Endothelial cell of umbilical vein (primary cell): ENCODE results near the gene CEACAM16. TPM values are rescaled to one million over a fixed set of nuclear protein-coding genes. Genes with fewer than 3 reads are reported as not detected.
A peak's percentile ranks its signal among the peaks of the same experiment; 100 is the strongest.

Experiments used
- BruUV-seq: library from RNA; stranded (reverse); fragments of 400-500 nt; replicated peaks from 2 replicates; lab custom pipeline; 2021; lab: Mats Ljungman, UMichigan
- CTCF ChIA-PET: fragments of 300-600, 350-600 bp; sonication (Branson Sonifier 250); formaldehyde crosslinking; loops from one replicate; lab custom pipeline; 2021; ENCODE audit warnings: antibody characterized with exemption, inconsistent platforms; lab: Charles Lee
- POLR2A ChIA-PET: fragments of 300-600, 350-600 bp; sonication (Branson Sonifier 250); formaldehyde crosslinking; loops from one replicate; lab custom pipeline; 2021; ENCODE audit warnings: antibody characterized with exemption, inconsistent platforms; lab: Charles Lee
- DNase-seq: peaks from one replicate; pipeline ENCODE4 v3.0.0-alpha.2; 2011; ENCODE audit warnings: low read depth, low spot score
- FAIRE-seq: peaks from 2 replicates; lab custom pipeline; 2011; peaks lifted over from hg19 to GRCh38; lab: Jason Lieb, UNC
- H2AFZ ChIP-seq: 2 replicates; pipeline ENCODE4 v1.6.0; 2012; ENCODE audit warnings: low read depth, low read length, control low read depth, inconsistent platforms
- H3K27ac ChIP-seq: 2 replicates; pipeline ENCODE4 v1.5.1; 2011; ENCODE audit warnings: low read depth, mild to moderate bottlenecking, control low read depth, low read length, moderate library complexity; ENCODE audit not compliant: insufficient read depth
- H3K27me3 ChIP-seq, 2 experiments: 2 replicates each; pipeline versions ENCODE4 v1.6.0 to v1.6.1; 2011; ENCODE audit warnings: low read length in 2 of 2, mixed read lengths in 1 of 2; ENCODE audit not compliant: control insufficient read depth in 2 of 2, insufficient read depth in 2 of 2
- H3K36me3 ChIP-seq, 2 experiments: 2 replicates in 1 of 2; 3 replicates in 1 of 2; pipeline ENCODE4 v1.5.1; 2011; ENCODE audit warnings: low read length in 2 of 2, mild to moderate bottlenecking in 1 of 2, moderate library complexity in 1 of 2; ENCODE audit not compliant: control insufficient read depth in 2 of 2, insufficient read depth in 2 of 2; ENCODE audit errors: extremely low read depth in 1 of 2
- H3K4me1 ChIP-seq: 3 replicates; pipeline ENCODE4 v1.5.1; 2011; ENCODE audit warnings: mild to moderate bottlenecking, low read length; ENCODE audit not compliant: control insufficient read depth, insufficient read depth; ENCODE audit errors: extremely low read depth
- H3K4me2 ChIP-seq: 2 replicates; pipeline ENCODE4 v1.6.1; 2011; ENCODE audit warnings: low read length, control low read depth, mixed read lengths; ENCODE audit not compliant: insufficient read depth
- H3K4me3 ChIP-seq, 3 experiments: fragments of 200-600 bp in 1 of 3; sonication (generic), shearing (Covaris generic) in 1 of 3; replicated peaks in 1 of 3; 2 replicates each; pipeline ENCODE4 v1.5.1; 2011 to 2016; ENCODE audit warnings: control low read depth in 3 of 3, low read length in 3 of 3, mild to moderate bottlenecking in 2 of 3, inconsistent platforms in 1 of 3, low read depth in 1 of 3, moderate library complexity in 1 of 3; ENCODE audit not compliant: insufficient read depth in 1 of 3
- H3K79me2 ChIP-seq: 2 replicates; pipeline ENCODE4 v1.6.0; 2012; ENCODE audit warnings: low read length, inconsistent platforms; ENCODE audit not compliant: control insufficient read depth, insufficient read depth
- H3K9ac ChIP-seq: replicated peaks from 2 replicates; pipeline ENCODE3; 2011; ENCODE audit warnings: low read length, control low read depth; ENCODE audit not compliant: insufficient read depth; ENCODE audit errors: extremely low read depth
- H3K9me1 ChIP-seq: replicated peaks from 3 replicates; pipeline ENCODE4 v1.6.0; 2011; ENCODE audit warnings: mild to moderate bottlenecking, low read length; ENCODE audit not compliant: control insufficient read depth, insufficient read depth; ENCODE audit errors: extremely low read depth
- H3K9me3 ChIP-seq: replicated peaks from 2 replicates; pipeline ENCODE4 v1.5.1; 2012; ENCODE audit warnings: low read length, inconsistent platforms; ENCODE audit not compliant: control insufficient read depth, insufficient read depth
- H4K20me1 ChIP-seq: replicated peaks from 2 replicates; pipeline ENCODE3; 2011; ENCODE audit warnings: mild to moderate bottlenecking, low read length; ENCODE audit not compliant: control insufficient read depth, insufficient read depth; ENCODE audit errors: extremely low read depth
- CTCF ChIP-seq, 2 donors: IDR thresholded peaks; 1 replicate in 1 of 2; 2 replicates in 1 of 2; pipeline ENCODE4 v1.5.1; 2011; ENCODE audit warnings: low read length in 2 of 2, mild to moderate bottlenecking in 2 of 2, moderate library complexity in 2 of 2, control low read depth in 1 of 2, inconsistent platforms in 1 of 2, low read depth in 1 of 2; ENCODE audit not compliant: insufficient read depth in 1 of 2; ENCODE audit errors: extremely low read depth in 1 of 2
- FOS ChIP-seq: IDR thresholded peaks from 2 replicates; pipeline ENCODE4 v1.6.1; 2011; ENCODE audit warnings: mild to moderate bottlenecking, low read length, moderate library complexity, borderline replicate concordance; ENCODE audit not compliant: insufficient read depth
- GATA2 ChIP-seq: IDR thresholded peaks from 2 replicates; pipeline ENCODE4 v1.7.0; 2011; ENCODE audit warnings: low read depth, mild to moderate bottlenecking, moderate library complexity, mixed read lengths, low read length; ENCODE audit not compliant: insufficient read length, insufficient read depth
- JUN ChIP-seq: IDR thresholded peaks from 2 replicates; pipeline ENCODE4 v1.6.1; 2011; ENCODE audit warnings: borderline replicate concordance, low read depth; ENCODE audit not compliant: insufficient read length, insufficient read depth
- MAX ChIP-seq: IDR thresholded peaks from 2 replicates; pipeline ENCODE4 v1.6.1; 2011; ENCODE audit not compliant: insufficient read depth, insufficient read length
- MYC ChIP-seq: IDR thresholded peaks from one replicate; pipeline ENCODE4 v1.6.1; 2011; ENCODE audit warnings: mild to moderate bottlenecking, low read depth, low read length
- POLR2AphosphoS5 ChIP-seq: IDR thresholded peaks from 2 replicates; pipeline ENCODE4 v1.6.1; 2012; ENCODE audit warnings: low read depth, mild to moderate bottlenecking, control low read depth, low read length, moderate library complexity; ENCODE audit not compliant: insufficient read depth
- dilution Hi-C: fragments of 300-500 bp; cut with MboI; formaldehyde crosslinking; loops from one replicate; pipeline ENCODE4 v1.15.0; 2019; ENCODE audit warnings: low sequenced_read_pairs; ENCODE audit not compliant: extremely low pct_ligation_motif_present
- intact Hi-C: fragments of 100-400 bp; cut with micrococcal nuclease; formaldehyde crosslinking; loops from one replicate; pipeline ENCODE4 v1.10.0; 2022
- polyA plus RNA-seq, 4 experiments: library from polyadenylated mRNA; depleted of rRNA in 3 of 4; stranded (reverse) in 3 of 4; unstranded in 1 of 4; fragments of >200 nt; gene quantifications; 2 replicates each; pipeline versions ENCODE4 v1.2.1 to v1.2.3, GENCODE V29; 2011 to 2012; ENCODE audit warnings: missing spikeins in 1 of 4
- total RNA-seq: library from RNA; stranded (reverse); gene quantifications from 2 replicates; pipeline ENCODE4 v1.2.3, GENCODE V29; 2021

The CEACAM16 gene
- total and polyA plus RNA-seq, 2 donors (not counting 3 experiments of a cell fraction or from before 2014, with no cell fraction given), result not detected

GRCh38 chr19:44684892-44685863, 13.8 kb upstream of the CEACAM16 start:
- ChIA-PET CTCF (interaction anchor here (0.7 to 1.6 kb wide), 10 partner anchors 17 to 118 kb away, joined by 3 to 21 read pairs (median 5); no protein-coding TSS in a partner anchor), POLR2A (interaction anchor here (0.6 to 0.8 kb wide), 5 partner anchors 85 to 141 kb away, joined by 4 to 11 read pairs (median 5); no protein-coding TSS in a partner anchor)
- H4K20me1 ChIP-seq, result no peaks in the 10 kb centered on the region
- H3K79me2 ChIP-seq, result no peaks in the 10 kb centered on the region
- dilution Hi-C loops, result no loop called here
- no peaks in the 10 kb centered on the region for H3K9me1 ChIP-seq
- DNase-seq (peak; percentile 97), FAIRE-seq (peak; percentile 99)
- no peak overlapping the region for H3K4me2 ChIP-seq
- H3K36me3 ChIP-seq, result peaks cover 0 to 2% of the 10 kb centered on the region in 2 experiments
- peak overlapping the region; percentile 70 for H3K27ac ChIP-seq
- no peaks in the 10 kb centered on the region for H3K9me3 ChIP-seq
- no peak overlapping the region for H2AFZ ChIP-seq
- peaks cover 11% of the 10 kb centered on the region for H3K4me1 ChIP-seq
- BruUV-seq, result no TSS peak
- no peaks in the 10 kb centered on the region for H3K27me3 ChIP-seq
- intact Hi-C loops, result loop anchor here (1.0 to 5.0 kb wide), 3 partner anchors 72 to 114 kb away; no protein-coding TSS in a partner anchor
- H3K9ac ChIP-seq, result peak overlapping the region; percentile 28
- H3K4me3 ChIP-seq, result no peak overlapping the region
- peak; percentile 93 for TF ChIP-seq JUN
- peak; percentile 48 for TF ChIP-seq GATA2
- no peak for TF ChIP-seq MYC
- peak; percentile 83 for TF ChIP-seq POLR2AphosphoS5
- TF ChIP-seq FOS, result peak; percentile 77
- no peak for TF ChIP-seq MAX
- TF ChIP-seq CTCF (IDR thresholded peaks at IDR 0.05; ENCODE audit: extremely low read depth in 1 of 2, insufficient read depth in 1 of 2, low read depth in 1 of 2, low read length in 2 of 2), result no peak
